Liver (tissue), 3 donors: ENCODE results near the gene NELFCD.

Experiments used
- TAF1 ChIP-seq: conservative IDR thresholded peaks from 2 replicates; pipeline ENCODE4 v1.6.1; 2016; ENCODE audit warnings: antibody characterized with exemption, mild to moderate bottlenecking
- TF ChIP-seq, protein P1 (sequence below): fragments of 150-350 bp; IDR thresholded peaks from 2 replicates; pipeline ENCODE4 v1.5.1; 2017; ENCODE audit warnings: improper control_type of control experiment, low read depth, low read length; ENCODE audit not compliant: missing input control
- donor health status: healthy.
- donor health status: healthy.

DNA sequence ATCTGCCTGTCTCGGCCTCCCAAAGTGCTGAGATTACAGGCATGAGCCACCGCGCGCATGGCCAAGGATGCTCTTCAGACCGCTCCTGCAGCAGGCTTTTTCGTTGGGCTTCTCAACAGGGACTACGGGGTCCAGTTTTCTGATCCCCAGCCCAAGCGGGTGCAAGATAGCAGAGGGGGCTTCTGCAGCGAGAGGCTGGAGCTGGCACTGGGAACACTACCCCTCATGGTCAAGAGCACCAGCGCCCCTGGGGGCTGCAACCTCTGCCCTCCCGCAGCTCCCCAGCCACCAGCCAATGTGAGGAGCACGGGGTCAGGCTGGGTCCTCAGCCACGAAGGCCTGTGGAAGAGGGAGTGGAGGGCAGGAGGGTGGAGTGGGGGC lies 20.0 kb downstream of the NELFCD start:
- TF ChIP-seq, protein P1, sequence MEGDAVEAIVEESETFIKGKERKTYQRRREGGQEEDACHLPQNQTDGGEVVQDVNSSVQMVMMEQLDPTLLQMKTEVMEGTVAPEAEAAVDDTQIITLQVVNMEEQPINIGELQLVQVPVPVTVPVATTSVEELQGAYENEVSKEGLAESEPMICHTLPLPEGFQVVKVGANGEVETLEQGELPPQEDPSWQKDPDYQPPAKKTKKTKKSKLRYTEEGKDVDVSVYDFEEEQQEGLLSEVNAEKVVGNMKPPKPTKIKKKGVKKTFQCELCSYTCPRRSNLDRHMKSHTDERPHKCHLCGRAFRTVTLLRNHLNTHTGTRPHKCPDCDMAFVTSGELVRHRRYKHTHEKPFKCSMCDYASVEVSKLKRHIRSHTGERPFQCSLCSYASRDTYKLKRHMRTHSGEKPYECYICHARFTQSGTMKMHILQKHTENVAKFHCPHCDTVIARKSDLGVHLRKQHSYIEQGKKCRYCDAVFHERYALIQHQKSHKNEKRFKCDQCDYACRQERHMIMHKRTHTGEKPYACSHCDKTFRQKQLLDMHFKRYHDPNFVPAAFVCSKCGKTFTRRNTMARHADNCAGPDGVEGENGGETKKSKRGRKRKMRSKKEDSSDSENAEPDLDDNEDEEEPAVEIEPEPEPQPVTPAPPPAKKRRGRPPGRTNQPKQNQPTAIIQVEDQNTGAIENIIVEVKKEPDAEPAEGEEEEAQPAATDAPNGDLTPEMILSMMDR, result no peak
- no peak for TF ChIP-seq TAF1
